NCI-H146 treated with DMSO at 0.1 percent for 48 hours (cell line): Measurements from ENCODE around the gene ACER2.

Source experiments
- DNase-seq: peaks from one replicate; lab custom pipeline; 2025; ENCODE audit not compliant: unreplicated experiment; lab: John Stamatoyannopoulos, UW

Gene ACER2

GRCh38 chr9:19451240-19452087 is 42.7 kb downstream of the ACER2 start:
- no peak for DNase-seq

GRCh38 chr9:19456426-19456825 is 47.6 kb downstream of the ACER2 start:
- no peak for DNase-seq

- DNase-seq = peak; percentile 49
Observed at GRCh38 chr9:19456996-19457692, 48.3 kb downstream of the ACER2 start.

GRCh38 chr9:19457693-19458009 is 48.8 kb downstream of the ACER2 start:
- DNase-seq = no peak

- no peak for DNase-seq
Observed at GRCh38 chr9:19460243-19460642, 51.4 kb downstream of the ACER2 start.

GRCh38 chr9:19461135-19461534 is 52.3 kb downstream of the ACER2 start:
- no peak for DNase-seq

GRCh38 chr9:19464061-19464763 is 55.4 kb downstream of the ACER2 start:
- no peak for DNase-seq

- DNase-seq = peak; percentile 46
Observed at GRCh38 chr9:19464764-19465585, 56.2 kb downstream of the ACER2 start.

GRCh38 chr9:19465586-19466279 is 56.9 kb downstream of the ACER2 start:
- DNase-seq = no peak

- no peak for DNase-seq
Observed at GRCh38 chr9:19466280-19466639, 57.5 kb downstream of the ACER2 start.

GRCh38 chr9:19469271-19469670 is 60.5 kb downstream of the ACER2 start:
- no peak for DNase-seq

GRCh38 chr9:19470567-19470966 is 61.8 kb downstream of the ACER2 start:
- no peak for DNase-seq

GRCh38 chr9:19470981-19471650 is 62.3 kb downstream of the ACER2 start:
- no peak for DNase-seq

GRCh38 chr9:19471737-19472648 is 63.2 kb downstream of the ACER2 start:
- DNase-seq = no peak

- DNase-seq = no peak
Observed at GRCh38 chr9:19473605-19474004, 64.8 kb downstream of the ACER2 start.

- peak; percentile 72 for DNase-seq
Observed at GRCh38 chr9:19479874-19480273, 71.1 kb downstream of the ACER2 start.

- no peak for DNase-seq
Observed at GRCh38 chr9:19480345-19480744, 71.5 kb downstream of the ACER2 start.

- DNase-seq = no peak
Observed at GRCh38 chr9:19481121-19481870, 72.5 kb downstream of the ACER2 start.
